Ovary (tissue), 9 donors: ENCODE data around the gene NKAIN4. TPM values are rescaled to one million over a fixed set of nuclear protein-coding genes. Genes with fewer than 3 reads are reported as not detected.

Experiments used
- DNase-seq, 5 donors: peaks; one replicate each; pipeline ENCODE4 v3.0.0-alpha.2; 2019 to 2020
- H3K27ac ChIP-seq, 2 donors: fragments of 200-600 bp; one replicate each; pipeline versions ENCODE4 v1.5.1 to v1.8.0; 2019 to 2022
- H3K27me3 ChIP-seq: fragments of 200-600 bp; one replicate; pipeline ENCODE4 v1.8.0; 2022
- H3K36me3 ChIP-seq: fragments of 200-600 bp; sonication (generic); one replicate; pipeline ENCODE4 v1.5.1; 2019
- H3K4me1 ChIP-seq: one replicate; pipeline ENCODE4 v1.8.1; 2013; ENCODE audit warnings: mild to moderate bottlenecking, moderate library complexity; ENCODE audit not compliant: insufficient read depth
- H3K4me3 ChIP-seq: fragments of 200-600 bp; sonication (generic); one replicate; pipeline ENCODE4 v1.5.1; 2017
- H3K9me3 ChIP-seq, 2 donors: fragments of 200-600 bp in 1 of 2; sonication (generic) in 1 of 2; one replicate each; pipeline versions ENCODE4 v1.5.1 to v1.8.1; 2013 to 2019; ENCODE audit warnings: mild to moderate bottlenecking in 1 of 2, moderate library complexity in 1 of 2
- EP300 ChIP-seq: sonication (generic); formaldehyde crosslinking; IDR thresholded peaks from one replicate; pipeline ENCODE4 v1.6.1; 2017; ENCODE audit warnings: antibody characterized with exemption
- POLR2A ChIP-seq: fragments of 450-650 bp; IDR thresholded peaks from one replicate; pipeline ENCODE4 v1.6.1; 2017; ENCODE audit warnings: antibody characterized with exemption, mild to moderate bottlenecking, moderate library complexity
- WGBS, 3 donors: extraction: QIAGEN DNeasy Blood & Tissue Kit in 1 of 3; methylation state at CpG; one replicate each; pipeline versions ENCODE4 v1.1.5 to v1.1.7; 2013 to 2017; 5-methylcytosine and 5-hydroxymethylcytosine counted together
- intact Hi-C, 4 donors: fragments of 100-400 bp; cut with DNase I; formaldehyde crosslinking; loops; one replicate each; pipeline versions ENCODE4 v1.11.0 to v1.15.1; 2022 to 2023
- polyA plus RNA-seq, 2 donors: library from polyadenylated mRNA; stranded (reverse); fragments of 200-250 nt in 1 of 2; fragments of 350-450 nt in 1 of 2; fragmentation: Illumina TruSeq in 1 of 2; extraction: RNeasy Lipid Tissue Mini Kit (QIAGEN cat#74804) in 1 of 2; gene quantifications; one replicate each; pipeline ENCODE4 v1.2.3, GENCODE V29; 2013 to 2014
- total RNA-seq, 7 donors: library from RNA; depleted of rRNA in 2 of 7; stranded (reverse); fragments of >200 nt in 2 of 7; fragmentation: NEBNext Ultra II Directional in 3 of 7; extraction: Animal tissue kit (Norgen Biotek cat#: 25700) in 3 of 7; gene quantifications; one replicate each; pipeline versions ENCODE4 v1.1.0 to v1.2.4, GENCODE V29; 2016 to 2023
- TF ChIP-seq, protein P1 (sequence below), 3 donors: fragments of 450-650 bp in 2 of 3; fragments of 200-600 bp in 1 of 3; IDR thresholded peaks; one replicate each; pipeline versions ENCODE4 v1.5.1 to v1.8.0; 2016 to 2022; ENCODE audit warnings: antibody characterized with exemption in 3 of 3, mild to moderate bottlenecking in 1 of 3
- donor health status: DM: no; HTN: no; CAD: no; lungs with moderate emphysema.
- donor health status: DM: no; HTN: no; CAD: no.
- donor health status: Bipolar disorder and iron deficiency.
- donor health status: DM: yes; HTN: yes; CAD: no.
- donor health status: DM: no; HTN: no; CAD: no.
- donor health status: DM: yes; HTN: yes; CAD: no.

NKAIN4 gene
- total and polyA plus RNA-seq, 9 donors: 0.18 to 0.24 TPM; not detected in 7

DNA sequence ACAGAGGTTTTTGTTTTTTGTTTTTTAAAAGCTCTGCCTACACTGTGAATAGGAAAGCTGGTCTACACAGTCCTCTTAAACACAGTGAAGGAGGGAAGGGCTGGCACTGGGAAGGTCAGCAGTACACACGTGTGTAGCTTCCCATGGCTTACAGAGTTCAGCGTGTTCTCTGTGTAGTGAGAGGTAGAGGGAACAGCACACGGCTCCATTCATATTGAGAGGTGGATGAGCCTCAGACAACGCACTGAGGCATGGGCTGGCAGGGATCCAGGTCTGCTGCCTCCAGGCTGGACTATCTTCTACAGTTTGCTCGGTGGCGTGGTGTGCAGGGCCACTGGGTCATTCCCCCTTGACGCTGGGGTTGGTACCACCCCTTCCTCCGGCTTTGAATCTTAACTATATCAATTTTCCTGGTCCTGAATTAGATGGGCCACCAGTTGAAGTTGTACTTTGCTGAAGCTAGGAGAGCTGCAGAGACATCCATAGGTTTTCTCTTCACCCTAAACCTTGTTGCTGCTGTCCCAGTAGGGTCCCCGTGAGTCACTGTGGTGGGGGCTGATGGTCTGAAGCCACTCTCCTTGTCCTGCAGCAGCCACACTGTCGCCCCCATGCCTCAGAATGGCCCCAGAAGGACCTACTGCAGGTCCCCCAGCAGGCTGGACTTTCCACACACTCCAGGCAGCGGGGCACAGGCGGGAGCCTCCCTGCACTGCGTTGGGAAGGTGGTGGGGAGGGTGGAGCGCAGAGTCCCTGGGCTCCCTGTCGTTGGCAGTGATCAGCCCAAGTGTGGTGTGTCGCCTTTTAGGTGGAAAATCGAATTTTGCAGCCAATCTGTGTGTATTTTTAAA is 20.3 kb upstream of the NKAIN4 start:
- DNase-seq: no peak
- Histone ChIP-seq H3K4me1 (peaks cover 8% of the 10 kb centered on the region), H3K36me3 (no peaks in the 10 kb centered on the region), H3K4me3 (no peak overlapping the region), H3K27ac (no peak overlapping the region), H3K9me3 (no peaks in the 10 kb centered on the region), H3K27me3 (no peaks in the 10 kb centered on the region)
- TF ChIP-seq EP300 (no peak), POLR2A (no peak)
- TF ChIP-seq, protein P1, sequence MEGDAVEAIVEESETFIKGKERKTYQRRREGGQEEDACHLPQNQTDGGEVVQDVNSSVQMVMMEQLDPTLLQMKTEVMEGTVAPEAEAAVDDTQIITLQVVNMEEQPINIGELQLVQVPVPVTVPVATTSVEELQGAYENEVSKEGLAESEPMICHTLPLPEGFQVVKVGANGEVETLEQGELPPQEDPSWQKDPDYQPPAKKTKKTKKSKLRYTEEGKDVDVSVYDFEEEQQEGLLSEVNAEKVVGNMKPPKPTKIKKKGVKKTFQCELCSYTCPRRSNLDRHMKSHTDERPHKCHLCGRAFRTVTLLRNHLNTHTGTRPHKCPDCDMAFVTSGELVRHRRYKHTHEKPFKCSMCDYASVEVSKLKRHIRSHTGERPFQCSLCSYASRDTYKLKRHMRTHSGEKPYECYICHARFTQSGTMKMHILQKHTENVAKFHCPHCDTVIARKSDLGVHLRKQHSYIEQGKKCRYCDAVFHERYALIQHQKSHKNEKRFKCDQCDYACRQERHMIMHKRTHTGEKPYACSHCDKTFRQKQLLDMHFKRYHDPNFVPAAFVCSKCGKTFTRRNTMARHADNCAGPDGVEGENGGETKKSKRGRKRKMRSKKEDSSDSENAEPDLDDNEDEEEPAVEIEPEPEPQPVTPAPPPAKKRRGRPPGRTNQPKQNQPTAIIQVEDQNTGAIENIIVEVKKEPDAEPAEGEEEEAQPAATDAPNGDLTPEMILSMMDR (IDR thresholded peaks at IDR 0.05): no peak
- intact Hi-C loops: loop anchor here in 1 of 4 donors (5.0 kb wide), 1 partner anchor 343 kb away; no protein-coding TSS in a partner anchor
- 63 to 72% (median 65%) methylated on average over 17 of the region's 17 CpGs for WGBS, 3 donors

DNA sequence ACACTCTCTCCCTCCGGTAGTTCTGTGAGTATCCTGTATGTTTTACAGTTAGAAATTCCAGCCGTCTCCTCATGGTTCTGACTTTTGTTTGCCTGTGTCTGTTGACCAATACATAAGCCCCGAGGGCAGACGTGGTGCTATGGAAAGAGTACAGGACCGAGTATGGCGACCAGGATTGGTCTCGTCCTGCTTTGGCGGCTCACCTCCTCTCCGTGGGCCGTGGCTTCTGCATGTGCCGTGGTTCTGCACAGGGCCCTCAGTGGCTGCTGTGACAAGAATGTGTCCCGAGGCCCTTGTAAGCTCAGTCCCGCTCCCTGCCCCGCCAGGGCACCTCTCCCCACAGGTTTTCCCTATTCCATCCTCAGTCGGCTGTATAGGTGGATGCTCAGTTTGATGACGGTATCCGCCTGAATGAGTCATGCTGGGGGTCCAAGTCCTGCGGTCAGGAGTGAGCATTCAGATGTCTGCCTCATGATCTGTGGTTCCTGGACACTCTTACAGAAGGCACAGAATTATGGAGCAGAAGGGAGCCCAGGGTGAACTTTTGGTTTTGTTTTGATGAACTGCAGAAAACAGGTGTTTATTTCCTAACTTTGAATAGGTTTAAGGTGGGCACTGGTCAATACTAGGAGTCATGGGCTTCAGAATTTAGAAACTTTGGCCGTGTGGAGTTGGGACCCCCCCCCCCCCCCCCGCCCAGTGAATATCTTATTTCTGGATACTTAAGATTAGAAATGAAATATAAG is 19.5 kb upstream of the NKAIN4 start:
- H3K4me1 ChIP-seq: peaks cover 8% of the 10 kb centered on the region
- H3K4me3 ChIP-seq: peak overlapping the region; percentile 93
- TF ChIP-seq EP300 (no peak), POLR2A (no peak)
- TF ChIP-seq, protein P1 (IDR thresholded peaks at IDR 0.05): no peak
- no peaks in the 10 kb centered on the region for H3K27me3 ChIP-seq
- no peaks in the 10 kb centered on the region for H3K36me3 ChIP-seq
- intact Hi-C loops: no loop called here
- H3K9me3 ChIP-seq: no peaks in the 10 kb centered on the region
- WGBS, 3 donors: 18 to 24% (median 21%) methylated on average over 19 to 20 of the region's 20 CpGs
- H3K27ac ChIP-seq: no peak overlapping the region
- DNase-seq: no peak

- H3K27me3 ChIP-seq: no peaks in the 10 kb centered on the region
- H3K27ac ChIP-seq: no peak overlapping the region
- 1 to 3% (median 1%) methylated on average over 22 to 37 of the region's 37 CpGs for WGBS, 3 donors
- no peak for DNase-seq
- intact Hi-C loops: no loop called here
- no peaks in the 10 kb centered on the region for H3K9me3 ChIP-seq
- TF ChIP-seq, protein P1 (IDR thresholded peaks at IDR 0.05): no peak
- peaks cover 8% of the 10 kb centered on the region for H3K4me1 ChIP-seq
- H3K4me3 ChIP-seq: peak overlapping the region; percentile 93
- H3K36me3 ChIP-seq: no peaks in the 10 kb centered on the region
Observed at GRCh38 chr20:63273059-63273579, 18.9 kb upstream of the NKAIN4 start.

DNA sequence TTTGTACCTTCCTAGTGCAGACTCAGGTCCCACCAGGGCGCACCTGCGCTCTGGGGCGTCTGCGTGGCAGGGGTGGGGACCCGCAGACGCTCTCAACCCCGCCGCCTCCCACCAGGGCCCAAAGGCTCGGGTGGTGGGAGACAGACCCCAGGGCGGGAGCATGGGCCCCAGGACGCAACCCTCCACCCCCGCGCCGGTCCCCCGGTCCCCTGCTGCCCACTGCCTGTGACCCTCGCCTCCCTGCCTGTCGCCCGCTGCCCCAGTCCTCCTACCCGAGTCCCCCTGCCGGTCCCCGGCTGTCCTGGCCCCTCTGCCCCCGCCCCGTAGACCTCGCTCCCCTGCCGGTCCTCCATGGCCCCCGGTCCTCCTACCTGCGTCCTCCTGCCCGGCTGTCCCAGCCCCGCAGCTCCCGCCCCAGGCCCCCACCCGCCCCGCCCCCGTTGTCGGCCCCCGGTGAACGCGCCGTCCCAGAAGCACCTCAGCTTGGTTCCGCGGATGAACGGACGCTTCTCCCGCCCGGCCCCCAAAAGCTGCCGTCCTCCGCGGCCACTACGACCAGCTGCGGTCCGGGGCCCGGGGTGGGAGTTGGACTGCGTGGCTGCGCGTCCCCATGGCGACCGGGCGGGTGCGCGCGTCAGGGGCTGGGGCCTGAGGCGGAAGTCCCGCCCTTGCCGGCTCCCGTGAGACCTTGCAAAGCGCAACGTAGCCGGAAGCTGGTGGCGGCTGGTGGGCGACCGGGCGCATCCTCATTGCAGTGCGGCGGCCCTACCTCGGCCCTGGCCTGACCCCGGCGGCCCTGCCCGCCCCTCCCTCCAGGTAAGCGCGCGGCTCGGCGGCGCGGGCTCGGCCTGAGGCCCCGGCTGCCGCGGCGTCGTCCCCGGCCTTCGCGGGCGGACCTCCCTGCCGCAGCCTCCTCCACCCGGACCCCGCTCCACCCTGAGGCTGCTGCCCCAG is 18.1 kb upstream of the NKAIN4 start, which contains the start of gene ARFGAP1:
TSS of gene ARFGAP1 (plus strand) at position 709 of the 954 bp plus-strand sequence. CDS start 2,768 bp downstream, outside the sequence.
- peaks cover 8% of the 10 kb centered on the region for H3K4me1 ChIP-seq
- TF ChIP-seq EP300 (no peak), POLR2A (peak; percentile 61)
- WGBS, 3 donors: 1 to 2% (median 2%) methylated on average over 75 to 97 of the region's 97 CpGs
- intact Hi-C loops: no loop called here
- H3K27me3 ChIP-seq: no peaks in the 10 kb centered on the region
- peak within 1 kb of the TSS; percentile 93 for H3K4me3 ChIP-seq
- H3K36me3 ChIP-seq: no peaks in the 10 kb centered on the region
- H3K9me3 ChIP-seq: no peaks in the 10 kb centered on the region
- peak within 1 kb of the TSS in 1 of 2 donors; percentile 48 for H3K27ac ChIP-seq
- DNase-seq: peak; percentile 87 to 95 (median 92)
